HEK293T (cell line): ENCODE results near the gene ITSN1.
A peak's percentile ranks its signal among the peaks of the same experiment; 100 is the strongest.

Experiments used
- CTCF ChIA-PET: fragments of 350-600 bp; formaldehyde crosslinking; extraction: SDS; loops from one replicate; lab custom pipeline; 2021; ENCODE audit warnings: antibody characterized with exemption, inconsistent platforms; lab: Yijun Ruan, JAX
- POLR2A ChIA-PET: fragments of 350-600 bp; formaldehyde crosslinking; extraction: SDS; loops from one replicate; lab custom pipeline; 2020; ENCODE audit warnings: antibody characterized with exemption, inconsistent platforms; lab: Yijun Ruan, JAX
- DNase-seq: peaks from one replicate; pipeline ENCODE4 v3.0.0; 2012; ENCODE audit warnings: mixed read lengths; ENCODE audit errors: extremely low spot score
- ARNT ChIP-seq: fragments of 450-650 bp; IDR thresholded peaks from 2 replicates; pipeline ENCODE4 v1.6.1; 2017; ENCODE audit warnings: mild to moderate bottlenecking
- BHLHE40 ChIP-seq: fragments of 450-650 bp; IDR thresholded peaks from 2 replicates; pipeline ENCODE4 v1.6.1; 2016; ENCODE audit warnings: mild to moderate bottlenecking, moderate library complexity, borderline replicate concordance
- CTBP1 ChIP-seq: fragments of 450-650 bp; IDR thresholded peaks from 2 replicates; pipeline ENCODE4 v1.6.1; 2016; ENCODE audit warnings: borderline replicate concordance
- ELF4 ChIP-seq: fragments of 450-650 bp; IDR thresholded peaks from 2 replicates; pipeline ENCODE4 v1.6.1; 2017; ENCODE audit warnings: antibody characterized with exemption
- FOXA1 ChIP-seq: fragments of 450-650 bp; IDR thresholded peaks from 2 replicates; pipeline ENCODE4 v1.6.1; 2016; ENCODE audit warnings: mild to moderate bottlenecking
- FOXK2 ChIP-seq: fragments of 450-650 bp; IDR thresholded peaks from 2 replicates; pipeline ENCODE4 v1.6.1; 2016; ENCODE audit warnings: mild to moderate bottlenecking
- FOXM1 ChIP-seq: fragments of 450-650 bp; IDR thresholded peaks from 2 replicates; pipeline ENCODE4 v1.6.1; 2017; ENCODE audit warnings: mild to moderate bottlenecking, borderline replicate concordance
- HDGF ChIP-seq: fragments of 450-650 bp; IDR thresholded peaks from 2 replicates; pipeline ENCODE4 v1.6.1; 2017; ENCODE audit warnings: antibody characterized with exemption, borderline replicate concordance
- L3MBTL2 ChIP-seq: fragments of 450-650 bp; conservative IDR thresholded peaks from 2 replicates; pipeline ENCODE4 v1.6.1; 2016; ENCODE audit warnings: mild to moderate bottlenecking
- LEF1 ChIP-seq: fragments of 450-650 bp; IDR thresholded peaks from 2 replicates; pipeline ENCODE4 v1.6.1; 2017; ENCODE audit warnings: mild to moderate bottlenecking, borderline replicate concordance
- NFRKB ChIP-seq: fragments of 450-650 bp; IDR thresholded peaks from 2 replicates; pipeline ENCODE4 v1.6.1; 2016; ENCODE audit warnings: mild to moderate bottlenecking, moderate library complexity
- PKNOX1 ChIP-seq: fragments of 450-650 bp; IDR thresholded peaks from 2 replicates; pipeline ENCODE4 v1.6.1; 2016
- SP1 ChIP-seq: fragments of 450-650 bp; IDR thresholded peaks from 2 replicates; pipeline ENCODE4 v1.6.1; 2017
- SUZ12 ChIP-seq: fragments of 450-650 bp; IDR thresholded peaks from 2 replicates; pipeline ENCODE4 v1.6.1; 2016; ENCODE audit warnings: mild to moderate bottlenecking
- TARDBP ChIP-seq: fragments of 450-650 bp; IDR thresholded peaks from 2 replicates; pipeline ENCODE4 v1.6.1; 2016
- ZNF384 ChIP-seq: fragments of 450-650 bp; IDR thresholded peaks from 2 replicates; pipeline ENCODE4 v1.6.1; 2016

The ITSN1 gene

DNA sequence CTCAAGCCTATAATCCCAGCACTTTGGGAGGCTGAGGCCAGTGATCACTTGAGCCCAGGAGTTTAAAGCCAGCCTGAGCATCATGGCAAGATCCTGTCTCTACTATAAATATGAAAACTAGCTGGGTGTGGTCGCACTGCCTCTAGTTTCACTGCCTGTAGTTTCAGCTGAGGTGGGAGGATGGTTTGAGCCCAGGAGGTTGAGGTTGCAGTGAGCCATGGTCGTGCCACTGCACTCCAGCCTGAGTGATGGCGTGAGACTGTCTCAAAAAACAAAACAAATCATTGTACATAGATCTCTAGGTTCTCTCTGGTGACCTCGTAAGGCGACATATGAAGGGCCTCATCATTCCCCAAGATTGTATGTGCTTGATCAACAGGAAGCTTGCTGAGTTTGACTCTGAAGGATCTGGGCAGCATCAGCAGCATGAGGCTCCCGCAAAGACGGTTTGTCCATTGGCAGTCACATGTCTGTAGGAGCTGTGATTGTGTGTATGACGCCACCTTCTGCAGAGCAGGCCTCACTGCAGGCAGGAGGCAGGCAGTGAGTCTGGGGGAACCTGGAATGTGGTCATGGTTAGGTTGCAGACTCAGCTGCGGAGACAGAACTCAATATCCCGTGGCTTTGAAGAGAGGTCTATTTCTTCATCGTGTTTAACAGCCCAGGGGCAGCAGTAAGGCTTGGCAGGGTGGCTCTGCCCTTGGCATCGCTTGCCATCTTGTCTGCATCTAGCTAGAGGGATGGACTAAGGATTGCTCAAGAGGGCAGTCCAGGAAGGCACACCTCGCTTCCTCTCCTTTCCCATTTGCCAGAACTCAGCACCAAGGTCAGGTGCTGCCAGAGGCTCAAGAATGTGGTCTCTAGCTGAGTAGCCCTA lies 259.3 kb downstream of the ITSN1 start:
- ChIA-PET CTCF (interaction anchor here (0.6 to 1.3 kb wide), 6 partner anchors 11 to 410 kb away, joined by 3 to 4 read pairs (median 3); partner anchors contain the start of gene DNAJC28), POLR2A (interaction anchor here (0.9 kb wide), 2 partner anchors 8 to 11 kb away, joined by 3 read pairs; no protein-coding TSS in a partner anchor)
- TF ChIP-seq L3MBTL2 (peak; percentile 28; the same call in 1 of the 2 replicates), NFRKB (no peak), SP1 (no peak)
- DNase-seq, result peak; percentile 64

DNA sequence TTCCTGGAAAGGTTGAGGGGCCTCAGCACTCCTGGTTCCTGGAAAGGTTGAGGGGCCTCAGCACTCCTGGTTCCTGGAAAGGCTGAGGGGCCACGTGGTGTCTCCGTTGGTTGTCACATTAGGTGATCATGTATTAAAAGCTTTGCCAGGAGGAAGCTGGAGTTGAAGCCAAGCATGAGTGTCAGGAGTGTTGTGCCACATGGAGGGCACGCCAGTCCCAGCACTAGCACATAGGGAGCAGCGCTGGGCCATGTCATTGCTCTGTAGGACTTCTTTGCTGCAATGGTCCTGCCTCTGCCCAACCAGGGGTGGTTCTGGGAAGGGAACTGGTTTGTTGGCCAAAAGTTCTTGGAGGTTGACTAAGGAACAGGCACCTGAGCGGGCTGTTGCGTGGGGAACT lies 260.0 kb downstream of the ITSN1 start:
- POLR2A ChIA-PET, result interaction anchor here (0.9 kb wide), 2 partner anchors 9 to 10 kb away, joined by 3 read pairs; no protein-coding TSS in a partner anchor
- no peak for DNase-seq
- TF ChIP-seq SP1 (no peak), ELF4 (no peak), FOXM1 (no peak)
- CTCF ChIA-PET, result interaction anchor here (0.6 to 1.5 kb wide), 9 partner anchors 10 to 1987 kb away, joined by 3 to 5 read pairs (median 3); partner anchors contain the start of gene DNAJC28

DNA sequence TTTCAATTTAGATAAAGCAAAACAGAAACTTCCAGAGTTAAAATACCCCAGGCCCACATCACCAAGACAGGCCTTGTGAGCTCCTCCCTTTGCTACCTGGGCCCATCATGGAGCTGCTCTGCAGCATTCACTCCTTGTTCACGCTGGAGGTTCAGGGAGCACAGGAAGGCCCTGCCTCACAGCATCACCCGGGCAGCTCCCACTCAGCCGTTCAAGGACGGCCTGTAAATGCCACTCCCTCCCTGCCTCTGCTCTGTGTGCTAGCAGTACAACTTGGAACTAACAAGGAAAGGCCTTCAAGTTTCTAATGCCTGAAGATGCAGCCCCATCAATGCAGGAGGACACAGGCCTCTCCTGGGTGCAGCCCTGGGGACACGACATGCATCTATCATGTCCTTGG lies 261.7 kb downstream of the ITSN1 start:
- no peak for TF ChIP-seq BHLHE40
- TF ChIP-seq HDGF, result no peak
- no peak for TF ChIP-seq ARNT
- no peak for TF ChIP-seq TARDBP
- no peak for TF ChIP-seq FOXK2
- no peak for TF ChIP-seq FOXA1
- no peak for TF ChIP-seq ELF4
- no peak for TF ChIP-seq FOXM1
- no peak for TF ChIP-seq LEF1
- TF ChIP-seq SP1, result no peak
- TF ChIP-seq PKNOX1, result no peak
- TF ChIP-seq SUZ12, result no peak
- TF ChIP-seq CTBP1, result no peak
- no peak for TF ChIP-seq L3MBTL2
- TF ChIP-seq NFRKB, result no peak
- no peak for TF ChIP-seq ZNF384
- CTCF ChIA-PET, result interaction anchor here (0.6 to 1.5 kb wide), 2 partner anchors 21 to 843 kb away, joined by 3 to 5 read pairs; no protein-coding TSS in a partner anchor
- POLR2A ChIA-PET, result no interaction called here
- no peak for DNase-seq

DNA sequence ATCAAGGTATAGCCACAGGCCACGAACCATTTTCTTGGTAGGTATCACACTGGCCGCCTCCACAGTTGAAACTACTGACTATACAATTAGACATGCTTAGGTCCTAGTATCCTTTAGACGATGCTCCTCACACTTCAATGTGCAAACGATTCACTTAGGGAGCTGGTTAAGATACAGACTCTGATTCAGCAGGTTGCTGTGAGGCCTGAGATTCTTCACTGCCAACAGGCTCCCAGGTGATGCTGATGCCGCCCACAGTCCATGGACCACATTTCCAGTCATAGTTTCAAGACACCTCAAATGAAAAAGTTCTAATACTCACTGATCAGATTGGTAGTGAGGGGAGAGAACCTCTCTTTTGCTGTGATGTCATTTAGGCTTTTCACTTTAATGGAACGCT lies 266.5 kb downstream of the ITSN1 start:
- TF ChIP-seq SUZ12 (no peak), TARDBP (no peak), ARNT (no peak), PKNOX1 (no peak), ELF4 (no peak), FOXK2 (no peak), CTBP1 (no peak), HDGF (no peak), FOXA1 (no peak), SP1 (no peak), FOXM1 (no peak), ZNF384 (no peak), NFRKB (no peak), L3MBTL2 (no peak), LEF1 (no peak), BHLHE40 (no peak)
- POLR2A ChIA-PET, result no interaction called here
- no peak for DNase-seq
- CTCF ChIA-PET, result no interaction called here

DNA sequence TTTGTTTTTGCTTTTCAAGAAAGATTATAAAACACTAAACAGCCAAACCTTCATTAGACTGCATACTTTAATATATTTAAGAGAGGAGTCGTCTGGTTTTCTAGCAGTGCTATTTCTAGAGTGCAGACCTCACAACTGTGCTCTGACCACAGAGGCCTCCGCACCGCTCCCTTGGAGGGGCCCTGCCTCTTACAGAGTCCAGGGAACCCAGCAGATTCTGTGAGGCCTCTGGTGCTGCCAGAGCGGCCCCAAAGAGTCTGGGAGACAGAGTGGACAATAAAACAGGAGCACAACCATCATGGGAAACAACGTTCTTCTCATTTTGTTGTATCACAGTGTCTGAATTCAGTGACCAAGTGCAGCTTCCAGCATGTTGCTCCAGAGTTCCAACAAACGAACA lies 267.5 kb downstream of the ITSN1 start:
- CTCF ChIA-PET, result no interaction called here
- TF ChIP-seq PKNOX1 (no peak), CTBP1 (no peak), FOXK2 (no peak), SP1 (no peak), FOXM1 (no peak), LEF1 (no peak), HDGF (no peak), BHLHE40 (no peak), SUZ12 (no peak), ZNF384 (no peak), FOXA1 (no peak), ELF4 (no peak), TARDBP (no peak), ARNT (no peak), L3MBTL2 (no peak), NFRKB (no peak)
- POLR2A ChIA-PET, result no interaction called here
- no peak for DNase-seq

DNA sequence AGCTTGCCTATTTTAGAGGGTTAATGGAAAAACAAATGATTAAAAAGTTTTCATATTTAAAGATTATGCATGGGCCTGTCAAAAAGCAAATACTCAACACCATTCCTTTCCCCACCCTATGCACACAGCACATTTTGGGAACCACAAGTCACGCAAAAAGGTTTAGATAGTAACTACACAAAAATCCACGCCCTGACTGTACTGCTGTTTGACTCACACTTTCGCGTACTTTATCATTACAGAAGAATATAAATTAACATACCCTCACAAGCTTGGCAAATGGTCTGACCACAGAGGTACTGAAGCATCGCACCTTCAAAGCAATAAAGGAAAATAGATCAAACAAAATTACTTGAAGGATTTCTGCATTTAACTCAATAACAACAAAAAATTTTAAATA lies 271.9 kb downstream of the ITSN1 start:
- ChIA-PET CTCF (interaction anchor here (0.7 to 1.3 kb wide), 2 partner anchors 10 to 12 kb away, joined by 3 to 5 read pairs; no protein-coding TSS in a partner anchor), POLR2A (no interaction called here)
- DNase-seq, result no peak
- TF ChIP-seq TARDBP (no peak), NFRKB (no peak), LEF1 (no peak), FOXK2 (no peak), PKNOX1 (no peak), BHLHE40 (no peak), SUZ12 (no peak), L3MBTL2 (no peak), SP1 (no peak), HDGF (no peak), CTBP1 (no peak), FOXA1 (no peak), ELF4 (no peak), FOXM1 (no peak), ARNT (no peak)
